DMS 273 (cell line): Measurements from ENCODE around the gene DNAH3.
"Not testable (repeated sequence)": the region's sequence is repeated elsewhere in the genome, so short reads cannot be mapped to it uniquely, and the experiment has no call there.

Experiments
- DNase-seq: peaks from one replicate; lab custom pipeline; 2025; ENCODE audit not compliant: unreplicated experiment; lab: John Stamatoyannopoulos, UW

DNAH3 gene, protein sequence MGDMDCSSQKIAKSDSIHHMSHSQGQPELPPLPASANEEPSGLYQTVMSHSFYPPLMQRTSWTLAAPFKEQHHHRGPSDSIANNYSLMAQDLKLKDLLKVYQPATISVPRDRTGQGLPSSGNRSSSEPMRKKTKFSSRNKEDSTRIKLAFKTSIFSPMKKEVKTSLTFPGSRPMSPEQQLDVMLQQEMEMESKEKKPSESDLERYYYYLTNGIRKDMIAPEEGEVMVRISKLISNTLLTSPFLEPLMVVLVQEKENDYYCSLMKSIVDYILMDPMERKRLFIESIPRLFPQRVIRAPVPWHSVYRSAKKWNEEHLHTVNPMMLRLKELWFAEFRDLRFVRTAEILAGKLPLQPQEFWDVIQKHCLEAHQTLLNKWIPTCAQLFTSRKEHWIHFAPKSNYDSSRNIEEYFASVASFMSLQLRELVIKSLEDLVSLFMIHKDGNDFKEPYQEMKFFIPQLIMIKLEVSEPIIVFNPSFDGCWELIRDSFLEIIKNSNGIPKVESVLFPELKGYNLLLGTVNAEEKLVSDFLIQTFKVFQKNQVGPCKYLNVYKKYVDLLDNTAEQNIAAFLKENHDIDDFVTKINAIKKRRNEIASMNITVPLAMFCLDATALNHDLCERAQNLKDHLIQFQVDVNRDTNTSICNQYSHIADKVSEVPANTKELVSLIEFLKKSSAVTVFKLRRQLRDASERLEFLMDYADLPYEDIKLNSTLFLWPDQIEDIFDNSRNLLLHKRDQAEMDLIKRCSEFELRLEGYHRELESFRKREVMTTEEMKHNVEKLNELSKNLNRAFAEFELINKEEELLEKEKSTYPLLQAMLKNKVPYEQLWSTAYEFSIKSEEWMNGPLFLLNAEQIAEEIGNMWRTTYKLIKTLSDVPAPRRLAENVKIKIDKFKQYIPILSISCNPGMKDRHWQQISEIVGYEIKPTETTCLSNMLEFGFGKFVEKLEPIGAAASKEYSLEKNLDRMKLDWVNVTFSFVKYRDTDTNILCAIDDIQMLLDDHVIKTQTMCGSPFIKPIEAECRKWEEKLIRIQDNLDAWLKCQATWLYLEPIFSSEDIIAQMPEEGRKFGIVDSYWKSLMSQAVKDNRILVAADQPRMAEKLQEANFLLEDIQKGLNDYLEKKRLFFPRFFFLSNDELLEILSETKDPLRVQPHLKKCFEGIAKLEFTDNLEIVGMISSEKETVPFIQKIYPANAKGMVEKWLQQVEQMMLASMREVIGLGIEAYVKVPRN (N-terminal part only)

DNA sequence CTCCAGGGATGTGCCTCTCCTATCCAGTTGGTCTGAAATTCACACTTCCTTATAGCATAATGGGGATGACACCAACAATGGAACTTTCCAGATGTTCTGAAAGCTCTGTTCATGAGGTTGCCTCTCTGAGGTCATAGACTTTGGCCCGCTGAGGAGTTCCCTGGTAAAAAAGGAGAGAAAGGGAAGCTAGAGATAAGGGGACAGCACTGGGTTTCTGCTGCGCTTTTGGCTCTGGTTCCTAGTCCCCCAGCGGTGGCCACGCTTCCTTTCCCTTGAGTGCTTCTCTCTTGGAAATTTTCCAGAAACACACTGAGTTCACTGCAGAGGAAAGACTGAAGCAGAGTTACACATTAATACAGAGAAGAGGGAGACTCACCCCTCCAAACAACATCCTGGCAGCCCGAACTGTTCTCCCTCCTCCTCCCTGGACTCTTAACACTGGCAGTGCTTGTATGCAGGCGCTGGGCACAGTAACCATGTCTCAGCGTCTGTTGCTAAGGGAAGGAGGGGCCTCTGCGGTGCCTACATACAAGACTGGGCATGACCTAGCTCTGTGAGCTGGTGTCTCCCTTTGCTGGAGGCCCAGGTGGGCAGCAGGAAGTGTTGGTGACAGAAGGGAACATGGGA, at the start of gene DNAH3:
Gene DNAH3 (minus strand): TSS at position 472 of the 627 bp plus-strand sequence. CDS start 527 bp downstream, outside the sequence.
- DNase-seq, result peak; percentile 79

DNA sequence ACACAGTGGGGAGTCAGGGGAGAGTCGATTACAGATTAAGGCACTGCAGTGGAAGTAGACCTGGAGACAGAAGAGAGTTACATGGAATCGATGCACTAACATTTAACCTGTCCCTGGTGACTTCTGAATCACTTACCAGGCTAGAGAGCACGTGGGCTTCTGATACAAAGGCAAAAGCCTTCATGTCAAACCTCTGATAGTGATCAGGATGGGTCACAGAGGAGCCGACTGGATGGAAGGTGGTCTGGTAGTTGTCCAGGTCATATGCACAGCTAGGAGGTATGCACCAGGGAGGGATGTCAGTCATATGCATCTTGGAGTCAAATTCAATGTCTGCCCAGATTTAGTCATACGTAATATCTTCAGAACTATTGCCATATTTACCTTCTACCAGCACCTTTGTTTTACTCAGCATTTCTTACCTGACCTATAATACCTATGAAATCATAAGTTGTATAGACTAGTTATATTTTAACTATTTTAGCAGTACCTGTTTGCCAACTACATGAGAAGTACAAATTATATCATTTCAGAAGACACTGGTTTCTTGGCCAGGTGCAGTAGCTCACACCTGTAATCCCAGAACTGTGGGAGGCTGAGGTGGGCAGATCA, 49.1 kb upstream of the DNAH3 start:
- DNase-seq, result no peak

DNA sequence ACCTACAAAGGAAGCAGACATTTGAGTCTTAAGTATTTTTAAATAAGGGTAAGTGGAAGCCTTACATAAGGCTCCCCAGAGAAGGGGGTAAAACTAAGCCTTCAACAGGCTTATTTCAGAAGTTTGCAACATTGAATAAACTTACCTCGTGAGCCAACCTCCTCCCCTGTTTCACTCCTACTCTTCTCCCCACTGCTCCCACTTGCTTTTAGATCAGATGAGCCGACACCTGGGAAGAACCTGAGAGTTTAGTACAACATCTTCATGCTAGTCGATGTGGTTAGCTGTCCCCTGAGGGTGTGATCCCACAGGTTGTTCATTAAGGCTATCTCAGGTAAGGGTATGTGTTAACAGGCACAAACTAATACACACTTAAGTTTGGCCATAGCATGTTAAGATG, 47.0 kb upstream of the DNAH3 start:
- DNase-seq, result no peak

DNA sequence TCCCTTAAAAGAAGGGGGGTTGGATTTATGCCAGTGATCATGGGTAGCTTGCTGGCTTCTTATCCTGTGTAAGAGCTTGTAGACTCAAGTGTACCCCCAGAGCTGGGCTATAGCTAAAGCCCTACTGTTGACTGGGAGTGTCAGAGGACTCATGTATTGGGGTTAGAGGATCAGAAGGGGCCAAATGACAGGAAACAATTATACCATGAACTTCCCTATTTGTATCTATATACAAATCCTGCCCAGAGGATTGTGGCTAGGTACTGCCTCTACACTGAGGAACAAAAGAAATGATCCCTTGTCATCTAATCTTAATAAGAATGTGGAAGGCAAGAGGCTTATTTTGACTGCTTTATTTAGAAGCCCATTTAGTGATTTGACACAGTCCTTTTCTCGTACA, 46.5 kb upstream of the DNAH3 start:
- peak; percentile 52 for DNase-seq

DNA sequence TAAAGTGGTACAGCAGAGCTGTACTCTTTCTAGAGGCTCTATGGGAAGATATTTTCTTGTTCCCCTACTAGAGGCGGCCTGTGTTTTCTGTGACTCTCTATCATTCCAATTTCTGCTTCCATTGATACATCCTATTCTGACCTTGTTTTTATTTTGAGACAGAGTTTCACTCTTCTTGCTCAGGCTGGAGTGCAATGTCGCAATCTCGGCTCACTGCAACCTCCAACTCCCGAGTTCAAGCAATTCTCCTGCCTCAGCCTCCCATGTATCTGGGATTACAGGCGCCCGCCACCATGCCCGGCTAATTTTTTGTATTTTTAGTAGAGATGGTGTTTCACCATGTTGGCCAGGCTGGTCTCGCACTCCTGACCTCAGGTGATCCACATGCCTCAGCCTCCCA, 44.7 kb upstream of the DNAH3 start:
- not testable (repeated sequence) for DNase-seq

DNA sequence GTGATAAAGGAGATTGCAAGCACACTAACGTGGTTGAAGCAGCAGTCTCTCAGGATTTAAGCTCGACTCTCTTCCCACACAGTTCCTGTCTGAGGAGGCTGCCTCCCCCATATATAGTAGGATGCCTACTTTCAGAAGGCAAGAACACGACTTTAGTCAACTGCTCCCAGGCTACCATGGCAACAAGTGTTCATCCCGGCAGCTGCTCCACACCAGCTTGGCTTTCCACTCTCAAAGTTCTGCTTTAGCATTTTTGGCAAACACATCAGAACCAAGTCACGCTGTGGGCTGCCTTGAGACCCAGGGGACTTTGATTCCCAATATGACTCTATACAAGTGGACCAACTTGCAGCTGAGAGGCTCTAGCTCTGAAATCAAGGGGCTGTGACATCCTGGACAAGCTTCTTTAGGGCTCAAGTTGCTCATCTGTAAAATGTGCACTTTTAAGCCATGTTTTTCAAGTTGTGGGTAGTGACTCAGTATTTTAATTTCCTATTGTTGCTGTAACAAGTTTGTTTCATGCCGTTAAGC, 44.2 kb upstream of the DNAH3 start:
- peak; percentile 81 for DNase-seq

DNA sequence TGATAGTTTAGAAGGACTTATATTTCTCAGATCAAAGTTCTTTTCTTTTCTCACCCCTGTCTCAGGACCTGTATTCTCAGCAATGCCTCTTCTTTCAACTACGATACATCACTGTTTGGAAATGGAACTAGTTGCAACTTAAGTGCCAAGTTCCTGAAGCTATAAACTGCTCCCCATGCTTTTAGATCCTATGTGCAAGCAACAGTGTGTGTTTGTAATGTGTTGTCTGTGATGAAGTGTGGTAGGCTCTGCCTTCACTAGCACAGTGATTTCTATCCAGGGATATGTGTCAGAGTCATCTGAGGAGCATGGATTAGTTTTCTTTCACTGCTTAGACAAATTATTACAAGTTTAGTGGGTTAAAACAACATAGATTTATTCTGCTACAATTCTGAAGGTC, 42.3 kb upstream of the DNAH3 start:
- no peak for DNase-seq

DNA sequence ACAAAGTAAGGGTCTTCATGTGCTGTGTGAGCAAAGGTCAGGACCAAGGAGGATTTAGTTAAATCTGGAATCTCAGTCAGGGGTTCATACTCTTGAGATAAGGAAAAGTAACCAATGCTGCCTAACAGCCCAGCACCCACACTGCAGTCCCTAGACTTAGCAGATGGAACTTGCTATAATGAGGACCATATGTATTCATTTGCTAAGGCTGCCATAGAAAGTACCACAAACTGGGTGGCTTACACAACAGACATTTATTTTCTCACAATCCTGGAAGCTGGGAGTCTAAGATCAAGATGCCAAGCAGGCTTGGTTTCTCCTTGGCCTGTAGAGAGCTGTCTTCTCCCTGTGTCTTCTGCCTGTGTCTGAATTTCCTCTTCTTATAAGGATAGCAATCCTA, 40.0 kb upstream of the DNAH3 start:
- DNase-seq, result peak; percentile 53

DNA sequence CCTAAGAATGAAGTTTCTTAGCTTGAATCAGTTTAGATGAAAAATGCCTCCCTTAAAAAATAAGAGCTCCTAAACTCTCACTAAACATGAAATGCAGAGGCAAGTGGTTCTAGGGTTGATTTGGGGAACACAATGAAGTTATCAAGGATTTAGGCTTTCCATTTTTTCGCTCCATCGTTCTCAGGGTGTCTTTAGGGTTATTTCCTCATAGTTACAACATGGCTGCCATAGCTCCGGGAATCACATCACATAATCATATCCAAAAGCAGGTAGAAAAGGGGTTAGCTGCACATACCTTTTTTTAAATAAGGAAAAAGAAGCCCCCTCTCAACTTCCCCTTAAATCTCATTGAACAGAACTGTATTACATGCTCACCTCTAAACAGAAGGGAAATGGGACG, 39.4 kb upstream of the DNAH3 start:
- DNase-seq, result no peak

DNA sequence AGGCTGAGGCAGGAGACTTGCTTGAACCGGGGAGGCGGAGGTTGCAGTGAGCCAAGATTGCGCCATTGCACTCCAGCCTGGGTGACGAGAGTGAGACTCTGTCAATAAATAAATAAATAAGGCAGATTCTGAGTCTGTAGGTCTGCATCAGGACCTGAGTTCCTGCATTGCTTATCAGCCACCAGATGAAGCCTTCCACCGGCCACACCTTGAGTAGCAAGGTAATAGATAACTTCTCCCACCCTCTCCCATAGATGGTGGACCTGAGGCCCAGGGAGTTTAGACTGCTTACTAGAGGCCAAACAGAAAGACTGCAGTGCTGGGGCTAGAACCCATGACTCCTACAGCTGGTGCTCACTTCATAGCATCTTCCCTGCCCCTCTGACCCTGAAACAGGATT, 38.7 kb upstream of the DNAH3 start:
- no peak for DNase-seq

DNA sequence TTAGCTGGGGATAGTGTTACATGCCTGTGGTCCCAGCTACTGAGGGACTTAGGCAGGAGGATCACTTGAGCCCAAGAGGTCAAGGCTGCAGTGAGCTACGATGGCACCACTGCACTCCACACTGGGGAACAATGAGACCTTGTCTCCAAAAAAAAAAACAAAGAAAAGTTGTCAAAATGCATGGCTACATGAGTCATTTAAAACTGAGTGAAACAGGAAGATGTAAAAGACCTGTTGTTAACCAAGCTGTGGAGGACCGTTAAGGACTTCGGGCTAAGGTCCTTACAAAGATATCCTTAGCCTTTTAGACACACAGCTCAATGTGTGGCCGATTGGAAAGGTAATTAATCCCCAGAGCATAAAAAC, 35.7 kb upstream of the DNAH3 start:
- no peak for DNase-seq

DNA sequence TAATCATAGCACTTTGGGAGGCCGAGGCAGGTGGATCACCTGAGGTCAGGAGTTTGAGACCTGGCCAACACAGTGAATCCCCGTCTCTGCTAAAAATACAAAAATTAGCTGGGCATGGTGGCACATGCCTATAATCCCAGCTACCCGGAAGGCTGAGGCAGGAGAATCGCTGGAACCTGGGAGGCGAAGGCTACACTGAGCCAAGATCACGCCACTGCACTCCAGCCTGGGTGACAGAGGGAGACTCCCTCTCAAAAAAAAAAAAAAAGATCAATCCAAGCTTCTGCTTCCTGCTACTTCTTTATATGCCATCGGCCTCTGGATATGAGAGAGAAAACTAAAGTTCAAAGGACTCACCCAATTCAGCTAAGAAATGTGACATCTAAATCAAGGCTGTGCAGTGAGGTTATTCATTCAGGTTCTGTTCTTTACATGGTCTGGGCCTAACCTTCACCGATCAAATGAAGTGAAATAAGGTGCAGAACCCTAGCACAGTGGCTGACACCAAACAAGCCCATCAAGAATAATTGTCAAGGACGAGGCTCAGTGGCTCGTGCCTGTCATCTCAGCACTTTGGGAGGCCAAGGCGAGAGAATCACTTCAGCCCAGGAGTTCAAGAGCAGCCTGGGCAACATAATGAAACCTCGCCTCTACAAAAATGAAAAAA, 35.1 kb upstream of the DNAH3 start:
- DNase-seq, result no peak

DNA sequence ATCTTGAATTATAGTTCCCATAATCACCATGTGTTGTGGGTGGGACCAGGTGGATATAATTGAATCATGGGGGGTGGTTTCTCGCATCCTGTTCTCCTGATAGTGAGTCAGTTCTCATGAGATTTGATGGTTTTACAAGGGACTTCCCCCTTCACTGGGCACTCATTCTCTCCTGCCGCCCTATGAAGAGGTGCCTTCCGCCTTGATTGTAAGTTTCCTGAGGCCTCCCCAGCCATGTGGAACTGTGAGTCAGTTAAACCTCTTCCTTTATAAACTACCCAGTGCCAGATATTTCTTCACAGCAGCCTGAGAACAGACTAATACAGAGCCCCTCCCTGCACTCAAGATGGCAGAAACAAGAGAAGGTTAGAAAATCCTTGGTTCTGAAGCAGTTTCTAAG, 34.2 kb upstream of the DNAH3 start:
- no peak for DNase-seq

DNA sequence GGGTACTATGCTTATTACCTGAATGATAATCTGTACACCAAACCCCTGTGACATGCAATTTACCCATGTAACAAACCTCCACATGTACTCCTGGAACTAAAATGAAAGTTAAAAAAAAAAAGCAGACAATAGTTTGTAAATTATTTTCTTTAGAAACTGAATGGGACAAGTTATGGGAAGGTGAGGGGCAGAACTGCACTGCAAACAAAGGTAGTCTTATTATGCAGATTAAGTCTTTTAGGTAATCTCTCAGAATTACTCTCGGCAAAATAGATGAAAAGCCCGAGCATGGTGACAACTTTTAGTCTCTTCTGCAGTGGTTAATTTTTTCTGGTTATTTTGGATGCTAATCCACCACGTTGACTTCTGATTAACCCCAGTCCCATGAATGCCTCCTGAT, 33.3 kb upstream of the DNAH3 start:
- DNase-seq, result no peak

DNA sequence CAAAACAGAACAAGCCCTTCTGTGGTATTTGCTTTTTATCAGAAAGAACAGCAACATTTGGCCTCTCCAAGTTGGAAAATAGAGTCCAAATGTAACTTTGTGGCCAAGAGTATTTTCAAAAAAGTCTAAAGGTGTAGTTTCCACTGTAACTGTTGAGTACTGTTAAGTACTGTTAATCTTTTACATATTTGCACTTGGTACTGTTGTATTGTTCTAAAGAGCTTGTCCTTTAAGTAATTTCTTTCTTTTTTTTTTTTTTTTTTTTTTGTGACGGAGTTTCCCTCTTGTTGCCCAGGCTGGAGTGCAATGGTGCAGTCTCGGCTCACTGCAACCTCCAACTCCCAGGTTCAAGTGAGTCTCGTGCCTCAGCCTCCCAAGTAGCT, 29.3 kb upstream of the DNAH3 start:
- DNase-seq, result no peak

DNA sequence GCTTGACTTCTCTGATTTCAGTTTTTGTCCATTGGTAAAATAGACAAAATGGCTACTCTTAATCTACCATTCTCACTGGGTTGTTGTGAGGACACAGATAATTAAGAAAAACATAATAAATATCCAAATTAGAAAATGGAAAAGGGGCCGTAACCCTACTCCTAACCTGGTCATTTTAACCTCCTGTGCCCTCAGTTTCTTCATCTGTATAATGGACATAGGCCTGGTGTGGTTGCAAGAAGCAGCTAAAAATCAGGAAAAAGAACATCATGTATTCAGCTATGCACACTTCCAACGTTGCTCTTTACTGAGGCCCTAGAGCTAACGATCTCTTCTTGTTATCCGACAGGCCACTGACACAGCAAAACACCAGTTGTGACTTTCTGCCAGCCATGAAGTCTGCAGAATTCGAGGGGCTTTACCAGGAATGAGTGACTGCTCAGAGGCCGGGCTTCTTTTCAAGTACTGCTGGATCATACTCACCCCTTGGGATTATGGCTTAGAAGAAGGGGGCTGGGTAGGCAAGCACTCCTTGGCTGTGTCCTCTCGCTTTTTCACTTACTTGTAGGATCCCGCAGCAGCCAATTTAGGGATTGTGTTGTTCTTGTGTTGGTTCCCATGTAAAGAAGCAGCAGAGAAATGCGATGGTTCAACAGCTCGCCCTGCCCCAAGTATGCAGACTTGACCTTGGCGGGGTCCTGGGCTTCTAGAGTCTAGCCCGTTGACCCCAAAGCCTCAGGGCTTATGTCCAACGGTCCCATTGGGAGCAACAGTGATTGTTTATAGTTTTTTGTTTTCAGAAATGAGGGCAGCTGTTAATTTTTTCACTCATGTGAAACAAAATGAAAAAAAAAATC, 28.7 kb upstream of the DNAH3 start:
- DNase-seq, result no peak

DNA sequence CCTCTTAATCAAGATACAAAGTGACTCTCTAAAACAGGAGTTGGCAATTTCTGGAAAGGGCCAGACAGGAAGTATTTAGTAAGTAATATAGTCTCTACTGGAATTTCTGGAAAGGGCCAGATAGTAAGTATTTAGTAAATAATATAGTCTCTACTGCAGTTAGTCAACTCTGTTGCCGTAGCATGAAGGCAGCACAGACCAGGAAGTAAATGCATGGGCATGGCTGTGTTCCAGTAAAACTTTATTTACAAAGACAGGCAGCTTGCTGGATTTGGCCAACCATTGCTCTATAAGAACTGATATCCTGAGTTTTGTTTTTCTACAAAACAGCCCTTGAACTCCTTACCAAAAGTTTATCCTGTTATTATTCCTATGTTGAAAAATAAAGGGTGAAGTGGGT, 24.8 kb upstream of the DNAH3 start:
- DNase-seq, result no peak

DNA sequence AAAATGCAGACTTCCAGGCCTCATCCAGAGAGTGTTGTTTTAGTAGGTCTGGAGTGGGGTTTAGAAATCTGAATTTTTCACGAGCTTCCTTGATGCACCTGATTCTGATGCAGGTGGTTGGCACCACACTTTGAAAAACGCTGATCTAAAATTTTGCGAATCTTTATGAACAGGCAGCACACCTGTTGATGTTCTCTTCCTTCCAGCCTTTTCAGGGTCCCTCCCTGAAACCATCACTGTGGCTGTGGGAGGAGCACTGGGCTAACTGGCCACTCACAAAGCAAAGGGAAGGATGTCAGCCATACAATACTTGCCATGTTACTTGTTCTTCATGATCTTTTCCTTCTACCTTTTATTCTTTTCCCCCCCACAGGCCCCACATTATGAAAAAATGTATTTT, 22.0 kb upstream of the DNAH3 start:
- DNase-seq, result no peak

DNA sequence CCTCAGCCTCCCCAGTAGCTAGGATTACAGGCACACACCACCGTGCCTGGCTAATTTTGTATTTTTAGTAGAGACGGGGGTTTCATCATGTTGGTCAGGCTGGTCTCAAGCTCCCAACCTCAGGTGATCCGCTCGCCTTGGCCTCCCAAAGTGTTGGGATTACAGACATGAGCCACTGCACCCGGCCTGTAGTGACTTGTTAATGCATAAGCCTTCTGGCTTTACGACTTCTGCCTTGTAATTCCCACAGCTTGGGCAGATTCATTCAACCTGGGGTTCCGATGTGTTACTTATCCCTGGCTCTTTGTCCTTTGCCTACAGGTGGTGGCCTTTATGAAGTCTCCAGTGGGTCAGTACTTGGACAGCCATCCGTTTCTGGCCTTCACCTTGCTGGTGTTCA, 19.5 kb upstream of the DNAH3 start:
- DNase-seq, result not testable (repeated sequence)
